B cell (primary cell): ENCODE results near the gene PRSS21.

ENCODE experiments used
- CTCF ChIP-seq: fragments of 200-600 bp; IDR thresholded peaks from one replicate; pipeline ENCODE4 v1.8.0; 2022; ENCODE audit warnings: antibody characterized with exemption, mild to moderate bottlenecking
- EZH2 ChIP-seq: IDR thresholded peaks from 2 replicates; pipeline ENCODE4 v1.6.1; 2012; ENCODE audit warnings: borderline replicate concordance, low read depth, mild to moderate bottlenecking, moderate library complexity, low read length; ENCODE audit not compliant: insufficient read depth, poor library complexity, severe bottlenecking

DNA sequence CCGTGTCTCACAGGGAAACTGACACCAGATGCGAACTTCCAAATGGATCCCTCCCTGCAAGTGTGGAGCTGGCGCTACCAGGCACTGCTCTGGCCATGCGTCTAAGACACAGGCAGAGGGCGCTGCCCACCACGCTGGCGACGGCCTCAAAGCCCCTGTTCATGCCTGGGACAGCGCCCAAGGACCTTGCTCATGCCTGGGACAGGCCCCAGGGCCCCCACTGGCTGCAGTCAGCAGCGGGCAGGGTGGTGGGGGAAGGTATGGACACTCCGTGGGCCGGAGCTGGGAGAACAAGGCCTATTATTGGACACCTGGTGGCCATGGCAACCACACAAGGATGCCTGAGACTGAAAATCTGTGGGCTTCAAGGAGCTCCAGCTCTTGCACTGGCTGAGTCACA lies 21.9 kb downstream of the PRSS21 start:
- TF ChIP-seq CTCF, result peak; percentile 29
- no peak for TF ChIP-seq EZH2
